Loucy (cell line): ENCODE measurements around the gene JPT2.

Source experiments
- CTCF ChIP-seq: fragments of 200-600 bp; sonication (generic); conservative IDR thresholded peaks from 2 replicates; pipeline ENCODE4 v1.5.1; 2014; ENCODE audit warnings: mild to moderate bottlenecking, antibody characterized with exemption, low read length
- EZH2phosphoT487 ChIP-seq: fragments of 200-600 bp; IDR thresholded peaks from 2 replicates; pipeline ENCODE4 v1.6.1; 2018; ENCODE audit warnings: antibody characterized with exemption, mild to moderate bottlenecking, moderate library complexity, borderline replicate concordance

GRCh38 chr16:1655909-1656807 is 21.9 kb upstream of the JPT2 start:
- TF ChIP-seq CTCF (no peak), EZH2phosphoT487 (no peak)
